ENCODE measurements around the gene EGFL7.
A peak's percentile ranks its signal among the peaks of the same experiment; 100 is the strongest.

EGFL7 gene

DNA sequence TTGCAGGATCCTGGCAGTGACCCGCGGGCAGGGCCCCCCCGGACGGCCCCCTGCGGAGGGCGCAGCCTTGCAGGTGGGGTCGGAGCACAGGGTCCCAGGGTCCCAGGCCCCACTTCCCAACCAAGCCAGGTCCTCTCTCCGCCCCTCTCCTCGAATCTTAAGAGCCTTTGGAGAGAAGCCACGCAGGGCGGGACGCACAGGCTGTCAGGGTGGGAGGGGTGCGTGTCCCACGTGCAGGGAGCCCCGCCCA, 18.4 kb upstream of the EGFL7 start:
- no peak for DNase-seq (ENCODE audit: low spot score)

DNA sequence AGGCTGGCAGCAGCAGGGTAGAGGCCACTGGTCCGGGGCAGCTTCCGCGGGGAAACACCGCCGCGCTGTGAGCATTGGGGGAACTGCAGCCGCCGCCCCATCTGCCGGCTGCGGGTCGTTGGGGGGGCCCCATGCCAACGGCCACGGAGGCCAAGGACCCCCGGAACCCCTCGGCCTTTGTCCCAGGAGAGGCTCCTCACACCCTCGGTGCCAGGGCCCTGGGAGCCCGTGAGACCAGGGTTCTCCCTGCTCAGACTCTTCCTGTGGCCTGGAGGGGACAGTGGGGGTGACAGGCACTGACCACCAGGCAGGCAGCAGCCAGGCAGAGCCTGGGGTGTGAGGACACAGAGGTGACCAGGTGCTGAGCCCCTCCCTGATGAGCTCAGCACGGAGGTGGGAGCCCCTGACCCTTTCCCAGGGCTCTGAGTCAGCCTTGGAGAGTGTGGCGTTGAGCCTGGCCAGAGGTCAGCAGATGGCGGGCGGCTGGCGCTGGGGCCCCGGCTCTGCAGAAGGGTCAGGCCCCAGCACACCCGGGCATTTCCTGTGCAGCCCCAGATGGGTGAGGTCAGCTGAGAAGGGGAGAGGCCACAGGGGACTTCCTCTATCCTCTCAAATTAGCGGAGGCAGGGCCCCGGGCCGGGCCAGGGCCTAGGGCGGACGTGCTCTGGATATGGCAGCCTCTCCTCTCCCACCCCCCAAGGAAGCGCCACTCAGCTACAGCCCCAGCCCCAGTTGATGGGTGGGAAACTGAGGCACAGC, 17.9 kb upstream of the EGFL7 start:
- DNase-seq (ENCODE audit: low spot score), result peak; percentile 66

DNA sequence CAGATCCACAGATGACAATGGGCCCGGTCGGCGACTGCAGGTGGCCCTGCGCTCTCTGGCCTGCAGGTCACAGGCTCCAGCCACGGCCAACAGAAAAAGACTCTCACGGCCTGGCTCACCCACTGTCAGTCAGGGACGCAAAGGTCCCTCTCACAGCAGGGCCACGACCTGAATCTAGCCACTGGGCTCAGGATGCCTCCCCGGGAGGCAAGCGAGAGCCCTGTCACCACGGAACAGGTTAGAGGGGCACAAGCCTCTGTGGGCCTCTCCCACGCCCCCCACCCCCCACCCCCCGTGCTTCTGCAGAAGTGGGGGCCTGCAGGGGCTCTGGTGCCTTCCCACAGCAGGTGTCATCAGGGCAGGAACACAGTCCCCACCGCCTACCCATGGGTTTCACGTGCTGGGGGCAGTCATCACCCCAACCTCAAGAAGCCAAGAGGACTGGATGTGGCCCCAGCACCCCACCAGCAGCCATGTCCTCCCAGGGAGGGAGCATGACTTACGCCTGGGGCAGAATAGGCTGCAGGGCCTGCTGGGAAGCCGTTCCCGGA, 17.3 kb upstream of the EGFL7 start:
- no peak for DNase-seq (ENCODE audit: low spot score)

DNA sequence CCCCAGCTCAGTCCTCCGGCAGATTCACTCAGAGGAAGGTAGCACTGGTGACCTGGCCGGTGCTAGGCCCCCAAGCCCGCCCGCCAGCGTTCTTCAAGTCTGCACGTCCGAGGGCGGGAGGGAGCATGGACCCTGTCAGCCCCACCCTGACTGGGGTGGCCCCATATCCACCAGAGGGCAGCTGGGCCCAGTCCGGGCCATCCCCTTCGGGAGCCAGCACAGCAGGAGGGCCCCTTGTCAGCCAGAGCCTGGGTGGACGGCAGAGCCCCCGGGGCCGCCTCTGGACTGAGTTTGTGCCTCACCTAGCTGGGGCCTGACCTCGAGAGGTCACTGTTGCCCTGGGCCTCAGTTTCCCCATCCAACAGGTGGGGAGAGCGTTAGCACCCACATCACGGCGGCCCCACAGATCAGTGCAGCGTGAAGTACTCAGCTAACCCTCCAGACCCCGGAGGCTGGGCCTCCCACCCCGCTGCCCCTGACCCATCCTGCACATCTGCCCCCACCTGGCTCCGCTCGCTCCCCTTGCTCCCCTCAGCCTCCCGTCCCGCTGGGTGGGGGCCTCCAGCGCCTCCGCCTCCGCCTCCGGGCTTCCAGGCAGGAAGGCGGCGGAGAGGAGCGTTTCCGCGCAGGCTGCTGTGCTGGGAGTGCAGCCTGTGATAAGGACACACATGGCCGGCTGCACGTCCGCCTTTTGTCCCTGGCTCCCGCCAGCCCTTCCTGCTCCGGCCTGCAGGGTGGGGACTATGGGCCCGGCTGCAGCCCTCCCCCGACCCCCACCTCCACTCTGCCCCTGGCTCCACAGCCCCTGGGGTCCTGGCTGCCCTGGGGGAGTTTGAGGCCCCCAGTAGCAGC, 16.6 kb upstream of the EGFL7 start:
- no peak for DNase-seq (ENCODE audit: low spot score)

DNA sequence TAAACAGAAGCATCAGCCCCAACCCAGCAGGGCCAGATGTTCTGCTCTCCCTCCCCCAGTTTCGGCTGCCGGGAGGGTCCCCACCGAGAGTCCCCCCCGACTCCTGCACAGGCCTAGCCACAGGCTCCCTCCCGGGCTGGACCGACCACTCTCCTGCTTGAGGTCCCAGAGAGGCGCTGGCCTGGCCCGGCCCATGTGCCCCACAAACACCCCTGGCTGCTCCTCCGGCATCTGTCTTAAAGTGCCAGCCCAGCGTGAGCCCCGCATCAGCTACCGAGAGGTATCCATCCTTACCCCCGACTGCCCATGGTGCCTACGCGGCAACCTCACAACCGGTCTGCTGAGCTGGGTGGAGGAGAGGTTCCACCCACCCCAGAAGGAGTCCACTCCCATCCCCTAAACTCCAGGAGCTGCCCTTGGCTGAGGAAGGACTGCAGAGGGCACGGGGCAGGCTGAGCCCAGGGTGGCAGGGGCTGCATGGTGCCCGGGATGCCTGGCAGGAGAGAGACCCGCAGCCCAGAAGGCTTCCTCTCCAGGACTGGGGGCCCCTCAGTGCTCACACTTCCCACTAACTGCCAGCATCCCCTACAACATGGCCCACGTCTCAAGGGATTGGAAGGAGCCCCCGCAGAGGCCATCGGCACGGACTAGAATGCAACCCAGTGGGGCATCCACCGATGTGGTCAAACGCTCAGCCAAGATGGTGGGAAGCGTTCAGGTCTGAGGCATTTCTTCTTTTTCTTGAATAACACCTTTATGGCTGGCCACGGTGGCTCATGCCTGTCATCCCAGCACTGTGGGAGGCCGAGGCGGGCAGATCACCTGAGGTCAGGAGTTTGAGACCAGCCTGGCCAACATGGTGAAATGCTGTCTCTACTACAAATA, 15.6 kb upstream of the EGFL7 start:
- DNase-seq (ENCODE audit: low spot score), result no peak

DNA sequence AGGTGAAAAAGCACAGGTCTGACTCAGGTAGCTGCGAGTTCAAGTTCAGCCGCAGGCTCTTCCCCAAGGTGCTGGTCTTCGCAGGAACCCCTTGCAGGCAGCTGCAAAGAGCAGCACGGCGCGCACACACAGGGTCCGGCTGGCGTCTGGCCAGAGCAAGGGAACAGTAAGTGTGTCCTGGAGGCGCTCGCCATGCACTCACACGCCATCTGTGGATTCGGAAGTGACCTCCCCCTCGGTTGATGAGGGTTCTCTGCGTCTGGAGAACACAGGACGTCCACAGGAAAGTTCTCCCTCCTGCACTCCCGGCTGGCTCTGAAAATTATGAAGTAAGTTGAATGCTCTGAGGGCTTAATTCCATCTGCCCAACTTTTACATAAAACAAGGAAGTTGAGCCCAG, 14.0 kb upstream of the EGFL7 start:
- DNase-seq (ENCODE audit: low spot score), result no peak

DNA sequence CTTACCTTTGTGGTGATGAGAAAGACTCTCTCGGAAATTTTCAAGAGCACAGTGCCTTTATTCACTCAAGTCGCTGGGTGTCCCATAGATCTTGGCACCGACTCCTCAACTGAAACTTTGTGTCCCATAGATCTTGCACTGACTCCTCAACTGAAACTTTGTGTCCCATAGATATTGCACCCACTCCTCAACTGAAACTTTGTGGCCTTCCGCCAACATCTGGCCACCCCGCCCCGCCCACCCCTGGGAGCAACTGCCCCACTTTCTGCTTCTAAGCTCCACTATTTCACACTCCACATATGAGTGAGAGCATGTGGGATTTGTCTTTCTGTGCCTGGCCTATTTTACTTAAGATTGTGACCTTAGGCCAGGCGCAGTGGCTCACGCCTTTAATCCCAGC, 12.7 kb upstream of the EGFL7 start:
- DNase-seq (ENCODE audit: low spot score), result no peak

DNA sequence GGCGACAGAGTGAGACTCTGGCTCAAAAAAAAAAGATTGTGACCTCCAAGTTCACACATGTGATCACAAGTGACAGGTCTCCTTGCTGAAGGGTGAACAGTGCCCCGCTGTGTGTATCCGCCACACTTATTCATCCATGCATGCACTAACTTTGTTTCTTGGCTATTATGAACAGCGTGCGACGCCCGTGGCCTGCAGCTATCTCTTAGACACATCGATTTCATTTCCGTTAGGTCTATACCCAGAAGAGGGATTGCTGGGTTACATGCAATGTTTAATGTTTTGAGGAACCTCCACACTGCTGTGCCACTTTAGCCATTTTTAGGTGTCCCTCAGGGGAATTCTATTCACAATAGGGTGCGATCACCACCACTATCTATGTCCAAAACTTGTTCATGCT, 12.1 kb upstream of the EGFL7 start:
- no peak for DNase-seq (ENCODE audit: low spot score)

DNA sequence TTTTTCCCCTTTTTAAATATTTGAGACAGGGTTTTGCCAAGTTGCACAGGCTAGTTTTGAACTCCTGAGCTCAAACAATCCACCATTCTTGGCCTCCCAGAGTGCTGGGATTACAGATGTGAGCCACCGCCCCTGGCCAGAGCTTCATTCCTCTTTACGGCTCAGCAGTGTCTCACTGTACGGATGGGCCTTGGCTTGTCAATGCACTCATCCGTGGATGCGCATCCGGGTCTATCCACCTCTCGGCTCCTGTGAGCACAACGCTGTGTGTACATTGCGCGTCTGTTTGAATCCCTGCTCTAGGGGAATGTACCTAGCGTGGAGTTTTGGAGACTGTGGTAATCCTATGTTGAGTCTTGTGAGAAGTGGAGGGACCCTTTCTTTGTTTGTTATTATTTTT, 10.9 kb upstream of the EGFL7 start:
- no peak for DNase-seq (ENCODE audit: low spot score)

DNA sequence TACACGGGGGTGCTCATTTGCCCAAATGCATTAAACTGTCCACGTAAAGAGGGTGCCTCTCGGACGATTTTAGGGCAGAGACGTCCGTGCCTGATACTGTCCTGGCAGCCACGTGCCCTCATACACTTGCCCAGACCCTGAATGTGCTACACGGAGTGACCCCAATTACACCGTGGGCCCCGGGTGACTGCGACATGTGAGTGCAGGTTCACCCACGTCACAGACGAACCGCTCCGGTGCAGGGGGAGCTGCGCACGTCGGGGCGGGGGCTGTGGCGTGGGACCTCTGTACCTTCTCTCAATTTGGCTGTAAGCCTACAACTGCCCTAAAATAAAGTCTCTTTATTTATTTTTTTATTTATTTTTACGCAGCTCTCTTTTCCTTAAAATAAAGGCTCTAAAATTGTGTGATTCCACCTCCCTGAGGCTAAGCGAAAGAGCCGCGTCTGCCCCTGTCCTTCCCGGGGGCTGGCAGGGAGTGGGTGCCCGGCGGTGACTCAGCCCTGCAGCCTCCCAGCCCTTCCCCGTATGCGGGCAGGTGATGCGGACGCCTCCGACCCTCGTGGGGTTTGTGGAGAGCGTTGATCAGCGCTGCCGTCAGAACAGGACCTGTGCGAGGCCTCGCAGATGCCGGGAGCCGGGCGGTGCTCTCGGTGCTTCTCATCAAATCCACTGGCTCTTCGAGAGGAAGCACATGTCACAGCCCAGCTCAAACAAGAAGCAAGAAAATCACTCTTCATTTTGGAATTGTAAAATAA, 9.2 kb upstream of the EGFL7 start:
- DNase-seq (ENCODE audit: low spot score), result no peak

DNA sequence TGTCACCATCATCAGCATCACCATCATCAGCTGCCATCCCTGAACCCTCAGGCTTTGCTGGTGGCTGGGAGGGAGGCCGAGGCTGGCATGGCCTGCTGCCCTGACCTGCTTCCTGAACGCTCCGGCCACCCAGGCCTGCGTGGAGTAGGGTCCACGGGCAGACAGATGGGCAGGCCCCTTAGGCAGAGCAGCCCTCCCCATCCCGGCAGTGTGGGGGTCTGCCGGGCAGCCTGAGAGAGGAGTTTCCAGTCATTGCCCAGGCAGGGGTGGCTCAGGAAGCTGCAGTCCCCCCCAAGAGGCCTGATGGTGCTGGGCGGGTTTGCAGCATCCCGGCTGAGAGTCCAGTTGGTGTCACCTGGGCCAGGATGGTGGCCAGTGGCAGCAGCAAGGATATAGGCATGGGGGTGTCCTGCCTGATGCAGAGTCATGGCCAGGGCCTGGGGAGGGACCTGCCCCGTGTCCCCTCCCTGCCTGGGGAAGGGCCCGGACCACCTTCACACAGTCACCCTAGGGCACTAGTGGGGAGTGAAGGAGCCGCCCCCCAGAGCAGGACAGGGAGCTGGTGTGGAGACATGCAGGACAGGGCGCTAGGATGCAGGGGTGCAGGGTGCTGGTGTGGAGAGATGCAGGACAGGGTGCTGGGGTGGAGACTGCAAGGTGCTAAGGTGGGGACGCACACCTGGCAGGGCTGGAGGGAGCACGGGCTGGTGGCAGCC, 7.7 kb upstream of the EGFL7 start:
- no peak for DNase-seq (ENCODE audit: low spot score)

DNA sequence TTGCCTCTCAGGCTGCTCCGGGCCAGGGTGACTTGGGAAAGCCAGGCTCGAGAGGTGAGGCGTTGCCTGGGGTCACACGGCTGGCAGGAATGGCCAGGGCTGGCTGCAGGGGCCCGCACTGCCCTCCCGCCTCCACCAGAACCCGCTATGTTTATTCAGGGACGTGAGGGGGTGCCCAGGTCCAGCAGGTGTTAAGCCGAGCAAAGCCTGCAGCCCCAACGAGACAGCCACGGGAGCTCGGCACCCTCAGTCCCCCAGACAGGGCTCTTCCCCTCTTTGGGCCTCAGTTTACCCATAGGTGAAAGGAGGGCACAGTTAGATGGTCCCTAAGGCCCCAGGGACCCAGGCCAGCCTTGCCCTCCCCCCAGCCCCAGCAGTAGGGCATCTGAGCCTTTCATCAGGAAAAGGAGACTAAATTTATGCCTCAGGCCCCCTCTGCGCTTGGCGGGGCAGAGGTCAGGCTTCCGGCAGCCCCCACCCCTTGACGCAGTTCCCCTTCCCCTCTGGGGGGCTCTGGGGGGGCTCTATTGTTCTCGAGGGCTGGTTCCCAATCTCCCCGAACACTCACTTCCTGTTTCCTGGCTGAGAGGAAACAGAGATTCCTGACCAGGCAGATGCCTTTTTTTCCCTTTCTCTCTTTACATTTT, 7.1 kb upstream of the EGFL7 start:
- no peak for DNase-seq (ENCODE audit: low spot score)

DNA sequence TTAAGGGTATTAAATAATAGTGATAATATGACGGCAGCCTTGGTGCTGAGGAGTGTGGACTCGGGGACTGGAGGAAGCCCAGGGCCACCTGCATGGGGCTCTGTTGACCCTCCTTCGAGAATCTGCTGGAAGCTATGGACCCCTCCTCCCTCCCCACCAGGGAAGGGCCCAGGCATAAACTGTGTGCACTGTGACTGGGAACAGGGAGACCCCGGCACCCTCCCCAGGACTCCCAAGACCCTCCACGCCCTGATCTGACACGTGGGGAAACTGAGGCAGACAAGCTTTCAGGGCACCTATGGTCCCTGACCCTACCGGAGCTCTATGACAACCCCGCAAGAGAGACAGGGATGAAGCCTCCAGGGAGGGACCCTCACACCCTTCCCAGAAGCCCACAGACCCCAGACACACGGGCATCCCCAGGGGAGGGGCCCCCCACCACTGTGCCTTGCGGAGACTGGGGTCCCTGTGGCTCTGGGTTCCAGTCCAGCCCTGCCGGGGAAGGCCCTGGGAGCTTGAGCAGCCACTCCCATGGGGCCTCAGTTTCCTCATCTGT, 6.5 kb upstream of the EGFL7 start:
- no peak for DNase-seq (ENCODE audit: low spot score)

DNA sequence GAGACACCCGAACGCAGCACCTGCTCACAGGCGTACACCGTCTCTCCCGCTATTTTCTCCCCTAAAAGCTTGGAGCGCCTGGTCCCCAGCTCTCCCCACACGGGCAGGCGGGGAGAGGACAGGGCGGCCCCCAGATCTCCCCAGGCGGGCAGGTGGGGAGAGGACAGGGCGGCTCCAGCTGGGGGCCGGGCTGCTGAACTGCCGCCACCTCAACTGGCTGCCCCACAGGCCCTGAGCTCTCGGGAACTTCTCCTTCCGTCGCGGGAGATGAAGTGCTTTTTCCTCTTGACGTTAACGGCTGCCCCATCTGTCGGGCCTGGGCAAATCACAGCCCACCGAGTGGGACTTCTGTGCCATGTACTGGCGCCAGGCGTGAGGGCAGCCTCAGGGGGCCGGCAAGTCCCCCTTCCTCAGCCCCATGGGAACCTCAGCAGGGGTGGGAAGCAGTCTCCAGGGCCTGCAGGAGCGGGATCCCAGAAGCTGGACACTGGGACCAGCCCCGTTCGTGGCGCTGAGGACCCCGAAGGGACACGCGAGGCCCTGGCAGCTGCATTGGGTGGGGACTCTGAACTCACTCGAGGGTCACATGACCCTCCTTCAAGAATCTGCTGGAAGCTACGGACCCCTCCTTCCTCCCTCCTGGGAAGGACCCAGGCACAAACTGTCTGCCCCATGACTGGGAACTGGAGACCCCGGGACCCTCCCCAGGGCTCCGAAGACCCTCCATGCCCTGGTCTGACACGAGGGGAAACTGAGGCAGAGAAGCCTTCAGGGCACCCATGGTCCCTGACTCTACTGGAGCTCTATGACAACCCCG, 5.7 kb upstream of the EGFL7 start:
- DNase-seq (ENCODE audit: low spot score), result no peak

DNA sequence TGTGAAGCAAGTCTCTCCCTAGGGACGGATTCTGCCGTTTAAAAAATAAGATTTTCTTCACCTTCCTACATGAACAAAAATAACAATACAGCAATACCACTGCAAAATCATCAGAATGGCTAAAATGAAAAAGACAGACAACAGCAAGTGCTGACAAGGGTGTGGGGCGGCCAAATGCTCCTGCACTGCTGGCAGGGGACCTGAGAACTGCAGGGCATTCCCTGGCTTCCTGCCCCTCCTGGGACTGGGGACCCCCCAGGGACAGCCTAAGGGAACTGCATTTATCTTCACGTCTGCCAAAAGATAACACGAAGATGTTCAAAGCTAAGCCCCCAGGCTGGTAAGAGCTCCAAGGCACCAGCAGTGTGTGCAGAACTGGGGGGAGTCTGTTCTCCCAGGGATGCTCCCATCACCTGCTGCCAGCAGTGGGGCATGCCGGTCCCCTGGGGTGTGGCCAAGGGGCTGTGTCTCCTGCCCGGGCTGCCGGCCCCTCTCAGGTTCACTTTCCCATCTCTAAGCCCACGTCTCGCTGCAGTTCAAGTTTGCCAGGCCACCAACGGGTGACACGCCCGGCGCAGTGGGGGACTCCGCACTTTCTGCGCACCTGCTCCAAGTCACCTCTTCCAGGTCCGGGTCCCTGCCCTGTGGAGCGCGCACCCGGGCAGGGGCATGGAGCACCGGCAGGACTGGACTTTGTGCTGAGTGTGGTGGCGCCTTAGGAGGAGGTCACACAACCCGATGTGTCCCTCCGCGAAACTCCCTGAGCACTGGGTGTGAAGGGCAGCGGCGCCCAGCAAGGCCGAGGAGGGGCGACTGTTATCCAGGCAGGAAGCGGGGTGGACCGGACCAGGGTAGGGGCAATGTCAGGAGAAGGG, 4.5 kb upstream of the EGFL7 start:
- no peak for DNase-seq (ENCODE audit: low spot score)

DNA sequence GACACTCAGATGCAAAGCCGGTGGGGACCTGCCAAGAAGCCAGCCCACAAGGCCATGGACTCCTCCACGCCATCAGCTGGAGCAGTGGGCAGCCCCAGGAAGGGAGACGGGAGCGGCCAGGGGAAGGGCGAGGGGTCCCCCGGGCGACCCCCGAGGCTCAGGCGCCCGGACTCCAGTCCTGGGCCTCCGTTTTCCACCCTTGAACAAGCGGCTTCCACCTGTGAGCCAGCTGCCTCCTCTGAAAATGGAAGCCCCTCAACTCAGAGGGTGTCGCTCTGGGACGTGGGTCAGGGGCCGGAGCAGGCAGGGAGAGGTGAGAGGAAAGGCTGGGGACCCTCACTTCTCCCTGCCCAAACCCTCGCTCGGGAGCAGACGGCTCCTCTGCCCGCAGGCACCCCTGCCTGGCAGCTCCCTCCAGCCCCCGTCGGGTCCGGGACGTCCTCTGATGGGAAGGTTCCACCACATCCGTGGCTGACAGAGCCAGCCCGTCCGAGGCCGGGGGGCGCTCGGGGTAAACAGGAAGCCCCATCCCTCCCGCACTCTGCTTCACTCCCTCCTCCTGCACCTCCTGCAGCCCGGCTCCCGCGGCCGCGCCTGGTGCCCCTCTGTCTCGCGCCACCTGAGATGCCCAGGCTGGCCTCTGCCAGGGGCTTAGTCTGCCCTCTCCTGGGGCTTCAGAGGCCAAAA, 3.7 kb upstream of the EGFL7 start:
- DNase-seq (ENCODE audit: low spot score), result no peak

DNA sequence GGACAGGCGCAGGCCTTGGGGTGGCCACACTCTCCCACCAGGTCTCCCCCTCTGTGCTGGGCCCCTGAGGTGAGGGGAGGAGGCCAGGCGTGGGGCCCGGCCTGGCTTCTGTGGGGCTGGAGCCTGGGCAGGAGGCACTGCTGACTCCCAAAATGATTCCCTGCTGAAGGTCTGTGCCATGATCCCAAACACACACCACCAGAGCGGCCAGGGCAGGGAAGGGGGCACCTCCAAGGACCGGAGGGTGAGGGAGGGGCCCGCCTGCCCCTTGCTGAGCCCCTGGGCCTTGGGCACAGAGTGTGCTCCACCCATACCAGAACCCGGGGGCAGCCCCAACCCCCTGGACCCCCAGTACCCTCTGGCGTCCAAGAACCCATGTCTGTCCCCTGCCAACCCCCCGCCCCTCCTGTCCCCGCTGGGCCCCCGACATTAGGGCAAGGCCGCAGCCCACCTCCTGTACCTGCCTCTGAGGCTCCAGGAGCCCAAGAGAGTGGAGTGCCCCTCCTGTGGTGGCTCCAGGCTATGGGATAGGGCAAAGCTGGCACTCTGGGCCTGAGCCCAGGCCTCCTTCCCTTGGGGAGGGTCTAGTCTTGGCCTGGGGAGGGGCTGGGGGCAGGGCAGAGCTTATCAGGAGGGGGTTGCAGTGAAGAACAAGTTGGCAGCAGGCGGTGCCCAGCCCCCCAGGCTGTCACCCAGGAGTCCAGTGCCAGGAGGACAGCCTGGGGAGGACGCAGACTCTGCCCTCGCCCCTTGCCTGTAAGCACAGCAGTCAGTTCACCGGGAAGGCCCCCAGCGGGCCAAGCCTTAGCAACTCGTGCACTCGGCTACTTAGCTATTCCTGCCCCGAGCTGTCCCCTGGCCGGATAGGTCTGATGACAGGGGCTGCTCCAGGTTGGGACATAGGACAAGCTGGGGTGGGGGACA, 2.6 kb upstream of the EGFL7 start:
- no peak for DNase-seq (ENCODE audit: low spot score)

Data from CD4-positive, alpha-beta T cell treated with Interleukin-2 at 100 ng/mL for 4 hours (primary cell).